Measurements from ENCODE around the gene ARHGAP42.

GRCh38 chr11:100914415-100915110 lies 227.5 kb downstream of the ARHGAP42 start:
- TF ChIP-seq CTCF (IDR thresholded peaks at IDR 0.05; ENCODE audit: low read length) (no peak), EZH2 (IDR thresholded peaks at IDR 0.05; ENCODE audit: borderline replicate concordance, low read length) (no peak)

Measured in OCI-LY1 (cell line).